HG02938 (cell line): Measurements from ENCODE around the gene TMED9.
"Not testable (repeated sequence)": the region's sequence is repeated elsewhere in the genome, so short reads cannot be mapped to it uniquely, and the experiment has no call there.

Source experiments
- ATAC-seq: cut with Tn5 transposase; IDR thresholded peaks from one replicate; pipeline ENCODE4 v1.9.1; 2021; ENCODE audit warnings: mild to moderate bottlenecking, moderate library complexity; ENCODE audit not compliant: unreplicated experiment

TMED9 gene

DNA sequence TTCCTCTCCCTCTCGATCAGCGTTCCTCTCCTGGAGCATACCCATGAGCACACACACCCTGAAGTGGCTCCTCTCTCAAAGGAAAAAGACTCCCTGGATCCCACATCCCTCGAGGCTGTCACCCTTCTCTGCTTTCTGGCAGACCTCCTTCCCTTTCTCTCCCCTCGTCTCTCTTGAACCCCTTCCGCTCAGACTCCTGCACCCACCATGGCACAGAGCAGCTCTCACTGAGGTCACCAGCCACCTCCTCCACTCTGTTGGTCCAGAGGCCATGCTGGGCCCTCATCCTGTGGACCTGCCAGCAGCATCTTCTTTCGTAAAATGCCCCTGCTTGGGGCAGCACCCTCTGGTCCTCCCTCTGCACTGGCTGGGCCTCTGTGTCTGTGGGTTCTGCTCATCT, 13.7 kb downstream of the TMED9 start:
- ATAC-seq: no peak

DNA sequence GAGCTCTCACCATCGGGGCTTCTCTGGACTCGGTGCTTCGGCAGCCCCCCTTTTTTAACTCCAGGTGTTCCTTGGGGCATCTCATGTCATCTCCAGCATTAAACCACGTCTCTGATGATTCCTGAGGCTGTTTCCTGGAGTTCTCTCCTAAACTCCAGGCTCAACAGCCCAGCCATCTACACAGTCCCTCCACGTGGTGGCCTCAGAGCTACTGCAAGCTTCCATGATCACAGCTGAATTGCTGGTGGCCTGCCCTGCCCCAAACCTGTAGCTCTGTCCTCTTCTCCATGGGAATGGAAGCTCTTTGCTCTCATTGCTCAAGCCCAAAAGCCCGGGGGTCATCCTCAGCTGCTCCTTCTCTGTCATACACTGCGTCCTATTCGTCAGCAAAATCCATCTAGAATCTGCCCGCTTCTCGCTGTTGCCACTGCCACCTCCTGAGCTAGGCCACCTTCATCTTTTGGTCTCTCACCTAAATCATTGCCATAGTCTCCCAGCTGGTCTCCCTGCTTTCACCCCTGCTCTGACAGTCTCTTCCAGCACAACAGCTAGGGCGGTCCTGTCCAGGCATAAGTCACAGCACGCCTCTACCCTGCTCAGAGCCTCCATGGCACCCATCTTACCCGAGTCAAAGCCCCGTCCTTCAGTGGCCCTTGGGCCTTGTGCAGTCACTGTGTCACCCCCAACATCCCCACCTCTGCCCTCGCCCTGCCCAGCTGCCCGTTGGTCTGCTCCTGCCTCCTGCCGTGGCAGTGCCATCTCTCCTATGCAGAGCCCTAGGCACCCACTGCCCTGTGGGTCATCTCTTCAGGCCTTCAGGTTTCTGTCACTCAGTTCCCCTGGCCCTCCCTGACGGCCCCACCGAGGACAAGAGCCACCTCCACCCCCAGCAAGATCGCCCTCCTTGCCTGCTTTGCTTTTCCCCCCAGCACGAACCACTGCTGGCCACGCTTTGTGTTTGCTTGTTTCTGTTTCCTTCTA, 14.4 kb downstream of the TMED9 start:
- no peak for ATAC-seq

DNA sequence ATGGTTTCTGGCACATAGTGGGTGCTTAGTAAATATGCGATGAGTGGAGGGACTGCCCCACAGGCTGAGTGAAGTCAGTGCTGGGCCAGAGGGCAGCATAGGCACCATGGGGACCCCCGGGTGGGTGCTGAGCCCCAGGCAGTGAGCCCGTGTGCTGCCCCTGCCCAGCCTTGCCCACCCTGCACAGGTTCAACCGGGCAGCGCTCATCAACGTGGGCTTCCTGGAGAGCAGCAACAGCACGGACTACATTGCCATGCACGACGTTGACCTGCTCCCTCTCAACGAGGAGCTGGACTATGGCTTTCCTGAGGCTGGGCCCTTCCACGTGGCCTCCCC, 15.1 kb downstream of the TMED9 start:
- ATAC-seq: no peak

DNA sequence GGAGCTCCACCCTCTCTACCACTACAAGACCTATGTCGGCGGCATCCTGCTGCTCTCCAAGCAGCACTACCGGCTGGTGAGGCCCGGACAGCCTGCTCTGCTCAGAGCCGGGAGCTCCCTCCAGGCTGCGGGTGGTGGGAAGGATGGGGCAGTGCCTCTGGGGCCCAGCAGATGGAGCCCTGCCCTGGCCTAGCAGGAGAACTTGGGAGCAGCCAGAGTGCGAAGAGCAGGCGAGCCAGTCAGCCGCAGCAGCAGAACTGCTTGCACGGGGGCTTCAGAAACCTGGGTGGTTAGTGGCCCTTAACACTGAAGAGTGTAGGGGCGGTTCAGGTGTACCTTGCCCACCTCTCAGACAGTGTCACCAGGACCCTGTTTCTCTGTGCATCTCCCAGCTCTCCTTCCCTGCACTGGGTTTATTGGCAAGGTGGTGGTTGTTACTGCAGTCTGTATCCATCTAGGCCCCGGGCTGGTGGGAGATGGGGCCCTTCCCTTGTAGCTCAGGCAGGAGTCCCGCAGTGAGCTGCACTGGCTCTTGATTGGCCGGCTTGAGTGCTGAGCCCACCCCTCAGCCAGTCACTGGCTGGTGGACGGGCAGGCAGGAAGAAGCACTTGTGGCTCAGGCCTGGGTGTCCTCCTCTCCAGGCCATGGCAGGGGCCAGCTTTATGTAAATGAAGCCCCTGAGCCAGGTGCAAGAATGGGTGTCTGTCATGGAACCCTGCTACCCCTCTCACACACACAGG, 15.6 kb downstream of the TMED9 start:
- ATAC-seq: no peak

DNA sequence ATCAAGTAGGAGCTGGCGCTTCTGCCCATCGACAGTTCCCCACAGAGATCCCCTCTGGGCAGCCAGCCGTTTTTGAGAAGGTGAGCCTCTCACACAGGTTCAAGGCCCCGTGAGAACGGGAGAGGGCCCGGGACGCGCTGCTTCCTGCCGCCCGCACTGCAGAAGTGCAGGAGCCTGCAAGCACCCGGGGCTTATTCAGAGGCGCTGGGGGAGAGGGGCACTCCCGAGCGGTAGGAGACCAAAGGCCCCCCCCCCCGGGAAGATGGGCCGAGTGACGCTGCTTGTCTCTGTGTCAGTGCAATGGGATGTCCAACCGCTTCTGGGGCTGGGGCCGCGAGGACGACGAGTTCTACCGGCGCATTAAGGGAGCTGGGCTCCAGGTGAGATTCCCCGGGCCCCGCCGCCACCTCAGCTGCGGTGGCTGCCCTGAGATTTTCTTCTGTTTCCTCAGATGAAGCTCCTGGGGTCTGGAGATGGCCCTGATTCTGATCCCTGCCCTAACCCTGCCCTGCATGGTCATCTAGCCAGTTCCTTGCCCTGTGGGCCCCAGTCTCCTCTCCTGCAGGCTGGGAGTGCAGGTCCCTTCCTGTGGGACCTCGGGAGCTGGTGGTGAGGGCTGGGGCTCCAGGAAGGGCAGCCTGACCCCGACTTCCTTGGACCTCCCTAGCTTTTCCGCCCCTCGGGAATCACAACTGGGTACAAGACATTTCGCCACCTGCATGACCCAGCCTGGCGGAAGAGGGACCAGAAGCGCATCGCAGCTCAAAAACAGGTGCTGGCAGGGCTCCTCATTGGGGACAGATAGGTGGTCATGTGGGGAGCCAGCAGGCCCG, 16.5 kb downstream of the TMED9 start:
- ATAC-seq: no peak

DNA sequence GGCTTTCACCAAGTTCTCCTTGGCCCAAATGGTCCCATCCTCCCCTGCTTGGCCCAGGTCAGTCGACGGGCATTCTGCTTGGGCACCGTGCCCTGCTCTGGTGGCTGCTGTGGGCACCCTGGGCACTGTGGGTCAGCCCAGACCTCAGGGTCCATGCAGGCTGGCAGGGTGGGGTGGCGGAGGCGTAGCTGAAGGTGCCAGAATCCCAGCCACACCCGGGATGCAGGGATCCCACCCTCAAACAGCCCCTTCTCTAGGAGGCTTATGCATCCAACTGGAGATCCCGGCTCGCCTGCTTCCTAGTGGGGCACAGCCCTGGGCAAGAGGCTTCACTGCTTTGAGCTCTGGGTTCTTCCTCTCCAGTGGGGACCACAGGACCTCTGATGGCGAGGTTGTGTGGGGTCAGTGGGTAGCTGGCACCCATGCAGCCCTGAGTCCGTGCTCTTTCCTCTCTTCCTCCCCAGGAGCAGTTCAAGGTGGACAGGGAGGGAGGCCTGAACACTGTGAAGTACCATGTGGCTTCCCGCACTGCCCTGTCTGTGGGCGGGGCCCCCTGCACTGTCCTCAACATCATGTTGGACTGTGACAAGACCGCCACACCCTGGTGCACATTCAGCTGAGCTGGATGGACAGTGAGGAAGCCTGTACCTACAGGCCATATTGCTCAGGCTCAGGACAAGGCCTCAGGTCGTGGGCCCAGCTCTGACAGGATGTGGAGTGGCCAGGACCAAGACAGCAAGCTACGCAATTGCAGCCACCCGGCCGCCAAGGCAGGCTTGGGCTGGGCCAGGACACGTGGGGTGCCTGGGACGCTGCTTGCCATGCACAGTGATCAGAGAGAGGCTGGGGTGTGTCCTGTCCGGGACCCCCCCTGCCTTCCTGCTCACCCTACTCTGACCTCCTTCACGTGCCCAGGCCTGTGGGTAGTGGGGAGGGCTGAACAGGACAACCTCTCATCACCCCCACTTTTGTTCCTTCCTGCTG, 17.4 kb downstream of the TMED9 start:
- ATAC-seq: no peak

DNA sequence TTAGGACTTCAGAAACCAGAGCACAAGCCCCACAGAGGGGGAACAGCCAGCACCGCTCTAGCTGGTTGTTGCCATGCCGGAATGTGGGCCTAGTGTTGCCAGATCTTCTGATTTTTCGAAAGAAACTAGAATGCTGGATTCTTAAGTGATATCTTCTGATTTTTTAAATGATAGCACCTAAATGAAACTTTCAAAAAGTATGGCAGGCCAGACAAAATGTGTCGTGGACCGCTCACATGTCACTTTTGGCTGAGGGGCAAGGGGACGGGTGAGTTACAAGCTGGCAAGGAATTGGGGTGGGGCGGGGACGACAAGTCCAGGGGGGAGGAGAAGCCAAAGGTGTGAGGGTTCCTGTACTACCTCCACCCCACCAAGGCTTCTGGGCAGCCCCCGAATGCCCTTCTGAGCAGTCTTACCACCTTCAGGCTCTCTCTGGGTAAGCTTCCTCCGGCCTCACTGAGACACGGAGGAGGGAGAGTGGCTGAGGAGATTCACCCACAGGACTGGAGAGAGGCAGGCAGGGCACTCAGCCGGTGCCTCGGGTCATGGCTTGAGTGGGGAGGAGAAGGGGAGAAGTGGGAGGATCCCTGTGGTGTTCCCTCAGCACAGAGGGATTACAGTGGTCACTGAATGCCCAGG, 18.2 kb downstream of the TMED9 start:
- ATAC-seq: no peak

DNA sequence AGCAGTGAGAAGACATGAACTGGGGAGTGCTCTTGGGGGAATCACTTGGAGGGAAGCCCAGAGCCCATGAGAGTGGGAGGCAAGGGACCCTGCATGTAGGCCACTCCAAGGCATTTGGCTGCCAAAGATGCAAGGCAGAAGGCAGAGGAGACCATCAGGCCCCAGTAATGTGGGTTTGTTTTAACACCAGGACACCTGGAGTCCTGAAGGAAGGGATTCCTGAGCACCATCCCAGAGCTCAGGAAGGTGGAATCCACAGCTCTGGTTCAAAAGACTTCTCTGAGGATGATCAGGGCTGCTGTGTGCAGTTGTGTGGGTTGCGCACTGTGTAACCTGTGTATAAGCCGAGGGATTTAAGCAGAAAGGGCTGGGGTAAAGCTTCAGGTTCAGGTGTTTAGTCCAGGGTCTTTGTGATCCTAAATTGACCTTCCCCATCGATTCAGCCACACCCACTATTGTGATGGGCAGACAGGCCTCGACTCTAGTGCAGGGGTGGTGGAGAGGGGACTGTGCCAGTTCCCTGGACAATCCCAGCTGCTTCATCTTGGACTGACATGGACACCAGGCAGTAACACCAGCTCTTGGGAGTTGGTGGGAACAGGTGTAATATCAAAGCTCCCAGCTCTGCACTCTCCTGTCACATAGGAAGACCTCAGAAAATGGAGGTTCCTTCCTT, 18.9 kb downstream of the TMED9 start:
- ATAC-seq: no peak

DNA sequence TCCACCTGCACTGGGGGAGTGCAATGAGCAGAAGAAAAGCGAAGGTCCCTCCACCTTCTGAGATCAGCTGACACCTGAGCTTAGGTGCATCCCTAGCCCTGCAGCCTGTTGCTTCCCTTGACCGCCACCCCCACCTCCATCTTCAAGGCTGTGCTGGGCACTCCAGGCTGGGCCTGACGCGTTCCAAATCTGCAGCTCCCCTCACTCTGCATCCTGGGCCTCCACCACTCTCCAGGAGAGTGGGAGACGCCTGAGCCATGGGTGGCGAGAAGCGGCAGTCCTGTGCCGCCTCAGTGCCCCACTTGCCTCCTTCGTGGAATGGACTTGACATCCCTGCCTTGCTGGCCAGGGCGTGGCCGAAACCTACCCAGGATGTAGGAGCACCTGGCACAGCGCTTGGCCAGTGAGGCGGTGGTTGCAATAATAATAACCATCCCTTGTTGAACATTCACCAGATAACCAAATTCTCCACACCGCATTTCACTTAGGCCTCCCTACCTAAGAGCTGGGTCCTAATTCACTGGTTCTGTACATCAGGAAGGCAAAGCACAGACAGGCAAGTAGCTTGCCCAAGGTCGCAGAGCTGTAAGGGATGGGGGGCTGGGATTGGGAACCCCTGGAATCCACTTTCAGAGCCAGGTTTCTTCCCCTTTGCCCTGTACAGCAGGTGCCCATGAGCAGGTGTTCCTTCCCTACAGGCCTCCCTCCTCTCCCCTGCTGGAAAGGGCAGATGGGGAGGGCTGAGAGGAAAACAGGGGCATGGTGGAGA, 19.6 kb downstream of the TMED9 start:
- no peak for ATAC-seq

DNA sequence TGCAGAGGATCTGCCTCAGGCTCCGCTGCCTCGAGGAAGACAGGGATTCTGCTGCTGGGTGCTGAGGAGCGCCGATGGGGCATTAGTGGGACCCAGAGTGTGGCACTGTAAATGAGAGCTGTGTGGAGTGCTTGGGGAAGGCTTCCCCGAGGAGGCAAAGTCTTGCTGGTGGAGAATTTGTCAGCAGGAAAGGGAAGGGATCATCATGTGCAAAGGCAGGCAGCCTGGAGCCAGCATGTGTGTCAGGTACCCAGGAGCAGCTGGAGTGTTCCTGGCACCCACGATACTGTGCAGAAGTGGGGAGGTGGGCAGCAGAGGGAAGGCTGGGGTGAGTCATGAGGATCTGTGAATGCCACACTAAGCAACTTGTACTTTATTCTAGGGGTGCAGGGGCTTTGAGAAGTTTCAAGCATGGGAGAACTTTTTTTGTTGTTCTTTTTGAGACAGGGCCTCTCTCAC, 20.2 kb downstream of the TMED9 start:
- ATAC-seq: no peak

DNA sequence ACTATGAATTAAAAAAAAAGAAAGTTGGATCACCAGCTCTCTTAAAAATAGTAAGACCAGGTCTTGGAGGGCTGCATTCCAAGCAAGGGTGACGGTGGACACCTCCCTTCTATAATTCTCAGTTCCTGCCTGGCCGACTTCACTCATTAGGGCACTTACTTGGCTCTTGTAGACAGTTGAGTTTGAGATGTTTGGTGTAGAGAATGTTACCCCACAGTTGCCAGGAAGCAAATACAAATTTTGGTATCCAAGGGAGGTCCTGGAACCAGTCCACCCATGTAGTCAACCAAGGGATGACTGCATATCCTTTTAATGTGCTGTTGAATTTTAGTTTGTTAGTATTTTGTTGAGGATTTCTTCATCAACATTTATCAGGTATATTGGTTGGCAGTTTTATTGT, 28.6 kb downstream of the TMED9 start:
- ATAC-seq: no peak

DNA sequence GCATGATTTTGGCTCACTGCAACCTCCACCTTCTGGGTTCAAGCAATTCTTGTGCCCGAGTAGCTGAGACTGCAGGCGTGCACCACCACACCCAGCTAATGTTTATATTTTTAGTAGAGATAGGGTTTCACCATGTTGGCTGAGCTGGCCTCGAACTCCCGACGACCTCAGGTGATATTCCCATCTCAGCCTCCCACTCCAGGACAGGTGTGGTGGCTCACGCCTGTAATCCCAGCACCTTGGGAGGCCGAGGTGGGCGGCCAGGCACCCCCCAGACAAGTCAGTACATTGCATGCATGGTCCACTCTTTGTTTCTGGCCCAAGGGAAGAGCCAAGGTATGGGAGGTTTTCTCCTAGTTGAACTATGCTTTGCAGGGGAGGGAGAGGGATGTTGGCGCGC, 32.2 kb downstream of the TMED9 start:
- not testable (repeated sequence) for ATAC-seq

DNA sequence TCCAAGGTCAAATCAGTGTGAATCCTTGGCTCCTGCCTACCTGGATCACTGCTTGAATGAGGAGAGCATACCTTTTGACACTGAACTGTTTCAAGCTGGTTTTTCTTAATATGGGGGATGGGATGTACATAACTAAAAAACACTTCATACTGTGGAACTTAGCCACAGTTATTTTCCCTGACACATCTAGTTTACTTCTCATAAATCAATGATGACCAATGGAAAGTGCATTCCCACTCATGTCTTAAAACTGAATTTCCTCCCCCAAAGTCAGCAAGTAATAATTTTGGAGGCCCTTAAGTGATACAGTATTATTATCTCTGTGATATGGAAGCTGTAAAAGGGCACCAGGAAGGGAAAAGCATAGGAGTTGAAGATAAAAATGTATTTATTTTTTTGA, 38.2 kb downstream of the TMED9 start:
- not testable (repeated sequence) for ATAC-seq

DNA sequence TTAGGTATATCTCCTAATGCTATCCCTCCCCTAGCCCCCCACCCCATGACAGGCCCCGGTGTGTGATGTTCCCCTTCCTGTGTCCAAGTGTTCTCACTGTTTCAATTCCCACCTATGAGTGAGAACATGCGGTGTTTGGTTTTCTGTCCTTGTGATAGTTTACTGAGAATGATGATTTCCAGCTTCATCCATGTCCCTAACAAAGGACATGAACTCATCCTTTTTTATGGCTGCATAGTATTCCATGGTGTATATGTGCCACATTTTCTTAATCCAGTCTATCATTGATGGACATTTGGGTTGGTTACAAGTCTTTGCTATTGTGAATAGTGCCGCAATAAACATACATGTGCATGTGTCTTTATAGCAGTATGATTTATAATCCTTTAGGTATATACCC, 42.9 kb downstream of the TMED9 start:
- not testable (repeated sequence) for ATAC-seq

DNA sequence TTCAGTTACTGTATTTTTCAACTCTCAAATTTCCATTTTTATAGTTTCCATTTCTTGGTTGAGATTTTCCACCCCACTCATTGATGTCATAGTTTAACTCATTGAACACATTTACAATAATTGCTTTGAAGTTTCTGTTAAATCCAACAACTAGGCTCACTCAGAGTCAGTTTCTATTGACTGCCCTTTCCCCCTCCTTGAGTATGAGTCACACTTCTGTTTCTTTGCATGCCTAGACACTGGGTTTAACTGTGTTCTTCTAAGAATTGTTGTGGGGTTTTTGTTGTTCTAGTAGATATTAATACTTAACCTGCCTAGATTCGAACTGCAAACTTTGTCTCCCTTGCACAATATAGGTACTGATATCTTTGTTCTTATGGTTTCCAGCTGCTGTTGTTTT, 53.5 kb downstream of the TMED9 start:
- not testable (repeated sequence) for ATAC-seq
